ENCODE measurements around the gene IPCEF1. TPM values are rescaled to one million over a fixed set of nuclear protein-coding genes. Genes with fewer than 3 reads are reported as not detected.

Gene IPCEF1
- total and polyA plus RNA-seq, 2 of the 8 experiments (the other 6 are each of a cell fraction or from before 2014, with no cell fraction given) = 0.41 to 0.78 TPM

DNA sequence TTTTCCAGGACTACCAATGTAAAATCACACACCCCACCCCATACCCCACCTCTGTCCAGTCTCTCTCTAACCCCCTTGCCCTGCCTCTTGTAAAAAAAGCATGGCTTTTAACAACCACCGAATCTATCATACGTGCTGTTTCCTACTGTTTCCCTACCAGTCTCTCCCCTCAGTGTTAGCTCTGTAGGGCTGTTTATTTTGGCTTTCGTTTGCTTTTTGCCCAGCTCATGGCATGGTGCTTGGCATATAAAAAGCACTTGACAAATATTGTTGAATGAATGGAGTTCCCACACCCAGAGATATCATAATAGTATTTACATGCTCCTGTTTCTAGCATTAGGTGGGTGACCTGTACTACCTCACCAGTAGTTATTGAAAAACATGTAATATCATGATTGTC is 169.4 kb downstream of the IPCEF1 start:
- H4K20me1 ChIP-seq (replicated peaks in 1 of 2; ENCODE audit: control insufficient read depth in 1 of 2, insufficient read depth in 2 of 2, low read length in 2 of 2) = no peaks in the 10 kb centered on the region
- no peak overlapping the region for H2BK5ac ChIP-seq (ENCODE audit: low read depth, low read length)
- no peak overlapping the region for H2AK5ac ChIP-seq (ENCODE audit: low read depth, low read length)
- no peak overlapping the region for H4K5ac ChIP-seq (ENCODE audit: insufficient read length, low read depth, low read length)
- H2AFZ ChIP-seq (ENCODE audit: low read length) = no peak overlapping the region
- H3K79me2 ChIP-seq (ENCODE audit: control insufficient read depth in 1 of 2, insufficient read depth in 2 of 2, low read length in 2 of 2) = no peaks in the 10 kb centered on the region
- H3K4me3 ChIP-seq (ENCODE audit: extremely low read depth in 1 of 4, insufficient read depth in 2 of 4, low read depth in 3 of 4, low read length in 4 of 4) = no peak overlapping the region
- FAIRE-seq (no peak), DNase-seq (ENCODE audit: low read depth in 1 of 2, low spot score in 2 of 2) (no peak)
- H3K4me2 ChIP-seq (ENCODE audit: insufficient read depth in 1 of 2, low read depth in 2 of 2, low read length in 2 of 2) = no peak overlapping the region
- H3K27me3 ChIP-seq (replicated peaks in 1 of 4; ENCODE audit: control insufficient read depth in 3 of 4, extremely low read depth in 1 of 4, insufficient read depth in 3 of 4, low read length in 3 of 4) = no peaks in the 10 kb centered on the region
- H2BK12ac ChIP-seq (ENCODE audit: low read depth, low read length) = no peak overlapping the region
- H4K8ac ChIP-seq (ENCODE audit: extremely low read depth, insufficient read depth, low read length) = no peak overlapping the region
- 90% methylated on average over 3 of the region's 3 CpGs; no CpG with 5 or more reads in 1 of the 2 experiments for whole genome bisulfite sequencing, 2 experiments (ENCODE audit: extremely low coverage in 1 of 2, insufficient coverage in 1 of 2, insufficient read length in 1 of 2, insufficient replicate concordance in 2 of 2, low coverage in 1 of 2, low lambda C conversion rate in 2 of 2, missing lambda C conversion rate in 1 of 2)
- no peak overlapping the region for H2BK120ac ChIP-seq (replicated peaks; ENCODE audit: low read depth, low read length)
- no peak overlapping the region for H3K56ac ChIP-seq (replicated peaks; ENCODE audit: insufficient read length, low read depth, low read length)
- H3K18ac ChIP-seq (ENCODE audit: extremely low read depth, low read length) = no peak overlapping the region
- no peak overlapping the region for H2BK20ac ChIP-seq (ENCODE audit: low read length)
- H3K14ac ChIP-seq (ENCODE audit: insufficient read length) = no peak overlapping the region
- H3K27ac ChIP-seq (ENCODE audit: low read depth, low read length) = no peak overlapping the region
- H3K4me1 ChIP-seq (replicated peaks in 1 of 4; ENCODE audit: control insufficient read depth in 3 of 4, insufficient read depth in 4 of 4, low read length in 3 of 4) = no peaks in the 10 kb centered on the region
- no peak overlapping the region for H3K9ac ChIP-seq (replicated peaks in 1 of 4; ENCODE audit: extremely low read depth in 1 of 4, low read depth in 3 of 4, low read length in 3 of 4)
- CTCF ChIA-PET (ENCODE audit: partially characterized antibody) = interaction anchor here (1.7 kb wide), 1 partner anchor 20 kb away, joined by 5 read pairs; no protein-coding TSS in a partner anchor
- no peak overlapping the region for H2BK15ac ChIP-seq (ENCODE audit: low read length)
- no peaks in the 10 kb centered on the region for H3K79me1 ChIP-seq (ENCODE audit: low read depth, low read length)
- no peaks in the 10 kb centered on the region for H3K36me3 ChIP-seq (ENCODE audit: control insufficient read depth in 2 of 4, insufficient read depth in 4 of 4, low read length in 3 of 4)
- POLR2A ChIA-PET (ENCODE audit: partially characterized antibody) = no interaction called here
- H3K23ac ChIP-seq (ENCODE audit: insufficient read length) = no peak overlapping the region
- no peaks in the 10 kb centered on the region for H3K9me3 ChIP-seq (ENCODE audit: insufficient read depth in 2 of 2, low read depth in 1 of 2, low read length in 1 of 2)
- no peak overlapping the region for H3K4ac ChIP-seq (replicated peaks; ENCODE audit: insufficient read length, low read depth, low read length)
- H3K23me2 ChIP-seq (ENCODE audit: low read depth, low read length) = no peaks in the 10 kb centered on the region
- H4K91ac ChIP-seq (replicated peaks; ENCODE audit: insufficient read length, low read length) = no peak overlapping the region
- TF ChIP-seq JUND (IDR thresholded peaks at IDR 0.05; ENCODE audit: low read length) (no peak), KDM1A (IDR thresholded peaks at IDR 0.05; ENCODE audit: borderline replicate concordance, low read length) (no peak), POU5F1 (IDR thresholded peaks at IDR 0.05; ENCODE audit: low read depth, low read length) (no peak), PHF8 (conservative IDR thresholded peaks at IDR 0.05; ENCODE audit: low read depth, low read length) (no peak), SRF (IDR thresholded peaks at IDR 0.05; ENCODE audit: low read depth, low read length) (no peak), RFX5 (IDR thresholded peaks at IDR 0.05; ENCODE audit: borderline replicate concordance, low read depth, low read length) (no peak), TCF12 (IDR thresholded peaks at IDR 0.05; ENCODE audit: low read depth, low read length) (no peak), SIRT6 (IDR thresholded peaks at IDR 0.05; ENCODE audit: low read length) (no peak), CREB1 (IDR thresholded peaks at IDR 0.05) (no peak), JUN (IDR thresholded peaks at IDR 0.05; ENCODE audit: low read depth, low read length) (no peak), BACH1 (IDR thresholded peaks at IDR 0.05; ENCODE audit: low read length) (no peak)
- TF ChIP-seq, protein P1, sequence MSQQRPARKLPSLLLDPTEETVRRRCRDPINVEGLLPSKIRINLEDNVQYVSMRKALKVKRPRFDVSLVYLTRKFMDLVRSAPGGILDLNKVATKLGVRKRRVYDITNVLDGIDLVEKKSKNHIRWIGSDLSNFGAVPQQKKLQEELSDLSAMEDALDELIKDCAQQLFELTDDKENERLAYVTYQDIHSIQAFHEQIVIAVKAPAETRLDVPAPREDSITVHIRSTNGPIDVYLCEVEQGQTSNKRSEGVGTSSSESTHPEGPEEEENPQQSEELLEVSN (IDR thresholded peaks at IDR 0.05) = no peak
- TF ChIP-seq, protein P2, sequence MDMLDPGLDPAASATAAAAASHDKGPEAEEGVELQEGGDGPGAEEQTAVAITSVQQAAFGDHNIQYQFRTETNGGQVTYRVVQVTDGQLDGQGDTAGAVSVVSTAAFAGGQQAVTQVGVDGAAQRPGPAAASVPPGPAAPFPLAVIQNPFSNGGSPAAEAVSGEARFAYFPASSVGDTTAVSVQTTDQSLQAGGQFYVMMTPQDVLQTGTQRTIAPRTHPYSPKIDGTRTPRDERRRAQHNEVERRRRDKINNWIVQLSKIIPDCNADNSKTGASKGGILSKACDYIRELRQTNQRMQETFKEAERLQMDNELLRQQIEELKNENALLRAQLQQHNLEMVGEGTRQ (IDR thresholded peaks at IDR 0.05; ENCODE audit: low read length) = no peak
- TF ChIP-seq, protein P3, sequence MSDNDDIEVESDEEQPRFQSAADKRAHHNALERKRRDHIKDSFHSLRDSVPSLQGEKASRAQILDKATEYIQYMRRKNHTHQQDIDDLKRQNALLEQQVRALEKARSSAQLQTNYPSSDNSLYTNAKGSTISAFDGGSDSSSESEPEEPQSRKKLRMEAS (IDR thresholded peaks at IDR 0.05) = no peak
